ENCODE measurements around the gene CHCHD6. TPM values are rescaled to one million over a fixed set of nuclear protein-coding genes. Genes with fewer than 3 reads are reported as not detected.

Gene CHCHD6
- total RNA-seq, 2 experiments from 2014 or later, result 8.7 to 9.3 TPM

DNA sequence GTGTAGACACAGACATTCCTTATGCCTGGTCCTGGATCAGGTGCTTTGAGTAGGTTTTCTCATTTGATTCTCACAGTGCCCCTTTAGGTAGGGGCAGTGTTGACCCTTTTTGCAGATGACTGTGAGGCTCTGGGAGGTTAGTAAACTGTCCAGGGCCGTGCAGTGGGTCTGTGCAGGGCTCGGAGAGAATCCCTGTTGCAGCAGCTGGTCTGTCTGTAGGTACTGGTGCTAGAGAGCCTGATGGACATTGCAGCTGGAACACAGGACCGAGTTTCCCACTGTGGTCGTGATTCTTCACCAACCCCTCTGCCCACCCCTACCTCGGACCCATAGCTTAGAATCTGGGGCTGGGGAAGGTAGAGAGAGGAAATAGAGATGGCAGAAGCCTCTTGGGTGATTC is 51.8 kb downstream of the CHCHD6 start:
- H3K4me1 ChIP-seq (ENCODE audit: insufficient read depth, low read length), result no peaks in the 10 kb centered on the region
- H3K4me1 Mint-ChIP-seq (ENCODE audit: low read depth), result no peaks in the 10 kb centered on the region
- H3K4me3 Mint-ChIP-seq, result no peak overlapping the region
- no peak overlapping the region for H3K27ac Mint-ChIP-seq
- no peaks in the 10 kb centered on the region for H3K9me3 Mint-ChIP-seq
- no peak overlapping the region for H3K4me3 ChIP-seq (ENCODE audit: low read length)
- H3K27me3 ChIP-seq (ENCODE audit: control insufficient read depth in 1 of 2, insufficient read depth in 2 of 2, low read length in 2 of 2), result no peaks in the 10 kb centered on the region
- intact Hi-C loops (cut with DNase I, micrococcal nuclease), result no loop called here
- no peaks in the 10 kb centered on the region for H3K27me3 Mint-ChIP-seq
- ATAC-seq (ENCODE audit: poor library complexity) (no peak), DNase-seq (no peak)
- ChIA-PET CTCF (no interaction called here), POLR2A (no interaction called here)
- TF ChIP-seq, protein P1, sequence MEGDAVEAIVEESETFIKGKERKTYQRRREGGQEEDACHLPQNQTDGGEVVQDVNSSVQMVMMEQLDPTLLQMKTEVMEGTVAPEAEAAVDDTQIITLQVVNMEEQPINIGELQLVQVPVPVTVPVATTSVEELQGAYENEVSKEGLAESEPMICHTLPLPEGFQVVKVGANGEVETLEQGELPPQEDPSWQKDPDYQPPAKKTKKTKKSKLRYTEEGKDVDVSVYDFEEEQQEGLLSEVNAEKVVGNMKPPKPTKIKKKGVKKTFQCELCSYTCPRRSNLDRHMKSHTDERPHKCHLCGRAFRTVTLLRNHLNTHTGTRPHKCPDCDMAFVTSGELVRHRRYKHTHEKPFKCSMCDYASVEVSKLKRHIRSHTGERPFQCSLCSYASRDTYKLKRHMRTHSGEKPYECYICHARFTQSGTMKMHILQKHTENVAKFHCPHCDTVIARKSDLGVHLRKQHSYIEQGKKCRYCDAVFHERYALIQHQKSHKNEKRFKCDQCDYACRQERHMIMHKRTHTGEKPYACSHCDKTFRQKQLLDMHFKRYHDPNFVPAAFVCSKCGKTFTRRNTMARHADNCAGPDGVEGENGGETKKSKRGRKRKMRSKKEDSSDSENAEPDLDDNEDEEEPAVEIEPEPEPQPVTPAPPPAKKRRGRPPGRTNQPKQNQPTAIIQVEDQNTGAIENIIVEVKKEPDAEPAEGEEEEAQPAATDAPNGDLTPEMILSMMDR (IDR thresholded peaks at IDR 0.05), result no peak
- no peak overlapping the region for H3K27ac ChIP-seq (ENCODE audit: low read depth in 1 of 2, low read length in 2 of 2)
- H3K36me3 ChIP-seq (ENCODE audit: insufficient read depth, low read length), result no peaks in the 10 kb centered on the region
- no peaks in the 10 kb centered on the region for H3K9me3 ChIP-seq (ENCODE audit: control insufficient read depth in 1 of 2, insufficient read depth in 1 of 2, low read length in 2 of 2)
- peaks cover 8% of the 10 kb centered on the region for H3K36me3 Mint-ChIP-seq (ENCODE audit: low read depth)

DNA sequence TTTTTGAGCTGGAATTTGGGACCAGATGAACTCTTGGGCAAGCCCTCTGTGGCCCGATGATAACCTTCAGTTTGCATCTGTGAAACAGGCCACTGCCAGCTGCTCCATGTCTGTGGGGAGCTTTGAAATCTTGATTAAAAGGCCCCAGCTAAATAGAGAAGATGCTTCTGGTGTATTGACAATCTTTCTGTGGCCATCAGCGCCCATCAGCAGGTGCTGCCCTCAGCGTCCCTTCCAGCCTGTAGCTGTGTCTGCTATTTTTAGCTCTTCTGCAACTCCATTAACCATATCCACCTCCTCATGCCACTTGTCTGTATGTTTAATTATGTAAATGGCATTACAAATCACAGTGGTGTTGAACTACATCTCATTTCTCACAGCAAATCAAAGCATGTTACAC is 54.0 kb downstream of the CHCHD6 start:
- Histone ChIP-seq H3K4me1 (ENCODE audit: insufficient read depth, low read length) (no peaks in the 10 kb centered on the region), H3K27me3 (ENCODE audit: control insufficient read depth in 1 of 2, insufficient read depth in 2 of 2, low read length in 2 of 2) (no peaks in the 10 kb centered on the region), H3K36me3 (ENCODE audit: insufficient read depth, low read length) (no peaks in the 10 kb centered on the region), H3K4me3 (ENCODE audit: low read length) (no peak overlapping the region), H3K9me3 (ENCODE audit: control insufficient read depth in 1 of 2, insufficient read depth in 1 of 2, low read length in 2 of 2) (no peaks in the 10 kb centered on the region), H3K27ac (ENCODE audit: low read depth in 1 of 2, low read length in 2 of 2) (no peak overlapping the region)
- H3K27me3 Mint-ChIP-seq, result no peaks in the 10 kb centered on the region
- H3K36me3 Mint-ChIP-seq (ENCODE audit: low read depth), result peaks cover 8% of the 10 kb centered on the region
- ChIA-PET CTCF (no interaction called here), POLR2A (no interaction called here)
- no peak overlapping the region for H3K27ac Mint-ChIP-seq
- no peak overlapping the region for H3K4me3 Mint-ChIP-seq
- H3K4me1 Mint-ChIP-seq (ENCODE audit: low read depth), result no peaks in the 10 kb centered on the region
- TF ChIP-seq, protein P1 (IDR thresholded peaks at IDR 0.05), result no peak
- no peak for ATAC-seq (ENCODE audit: poor library complexity)
- intact Hi-C loops (cut with DNase I, micrococcal nuclease), result no loop called here
- DNase-seq, result no peak
- H3K9me3 Mint-ChIP-seq, result no peaks in the 10 kb centered on the region

DNA sequence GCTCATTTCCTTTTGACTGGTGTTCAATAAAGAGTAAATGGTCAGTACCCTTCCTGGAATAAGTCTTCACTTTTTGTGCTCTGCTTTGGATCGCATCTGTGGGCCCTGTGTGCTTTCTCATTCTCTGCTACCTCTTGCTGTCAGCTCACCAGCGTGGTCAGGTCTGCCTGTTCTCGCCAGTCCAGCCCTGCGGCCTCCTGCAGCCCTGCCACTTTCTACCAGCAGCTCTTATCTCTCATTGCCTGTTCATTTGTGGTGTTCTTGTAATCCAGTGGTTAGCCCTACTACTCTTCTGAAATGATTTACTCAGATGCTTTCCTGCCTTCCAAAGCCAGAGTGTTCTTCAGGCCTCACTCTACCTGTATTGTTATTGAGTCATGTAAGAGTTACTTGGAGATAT is 54.8 kb downstream of the CHCHD6 start:
- H3K9me3 Mint-ChIP-seq, result no peaks in the 10 kb centered on the region
- Histone ChIP-seq H3K4me1 (ENCODE audit: insufficient read depth, low read length) (no peaks in the 10 kb centered on the region), H3K27ac (ENCODE audit: low read depth in 1 of 2, low read length in 2 of 2) (no peak overlapping the region), H3K9me3 (ENCODE audit: control insufficient read depth in 1 of 2, insufficient read depth in 1 of 2, low read length in 2 of 2) (no peaks in the 10 kb centered on the region), H3K27me3 (ENCODE audit: control insufficient read depth in 1 of 2, insufficient read depth in 2 of 2, low read length in 2 of 2) (no peaks in the 10 kb centered on the region), H3K4me3 (ENCODE audit: low read length) (no peak overlapping the region), H3K36me3 (ENCODE audit: insufficient read depth, low read length) (no peaks in the 10 kb centered on the region)
- CTCF ChIA-PET, result no interaction called here
- no peaks in the 10 kb centered on the region for H3K27me3 Mint-ChIP-seq
- H3K4me3 Mint-ChIP-seq, result no peak overlapping the region
- peaks cover 8% of the 10 kb centered on the region for H3K36me3 Mint-ChIP-seq (ENCODE audit: low read depth)
- DNase-seq (no peak), ATAC-seq (ENCODE audit: poor library complexity) (no peak)
- POLR2A ChIA-PET, result no interaction called here
- H3K27ac Mint-ChIP-seq, result no peak overlapping the region
- TF ChIP-seq, protein P1 (IDR thresholded peaks at IDR 0.05), result no peak
- no peaks in the 10 kb centered on the region for H3K4me1 Mint-ChIP-seq (ENCODE audit: low read depth)
- intact Hi-C loops (cut with DNase I, micrococcal nuclease), result no loop called here
